GM23248 (cell line): ENCODE measurements around the gene CNTNAP5.

Experiments
- EZH2 ChIP-seq: fragments of 200-600 bp; sonication (generic); IDR thresholded peaks from 2 replicates; pipeline ENCODE4 v1.6.1; 2018; ENCODE audit warnings: antibody characterized with exemption, mild to moderate bottlenecking; ENCODE audit not compliant: insufficient read depth, poor library complexity, severe bottlenecking
- EZH2phosphoT487 ChIP-seq: fragments of 200-600 bp; sonication (generic); IDR thresholded peaks from 2 replicates; pipeline ENCODE4 v1.6.1; 2018; ENCODE audit warnings: antibody characterized with exemption, moderate library complexity, mild to moderate bottlenecking, low read depth; ENCODE audit not compliant: insufficient read depth

GRCh38 chr2:124316881-124317605, 292.0 kb downstream of the CNTNAP5 start:
- TF ChIP-seq EZH2 (no peak), EZH2phosphoT487 (no peak)
